GM12873 (cell line): ENCODE measurements around the gene ARMC9.

ENCODE experiments used
- CTCF ChIP-seq: IDR thresholded peaks from 2 replicates; pipeline ENCODE4 v1.5.1; 2012; ENCODE audit warnings: low read depth, mild to moderate bottlenecking, moderate library complexity, low read length, control low read depth; ENCODE audit not compliant: insufficient read depth; ENCODE audit errors: missing control alignments

Gene ARMC9

DNA sequence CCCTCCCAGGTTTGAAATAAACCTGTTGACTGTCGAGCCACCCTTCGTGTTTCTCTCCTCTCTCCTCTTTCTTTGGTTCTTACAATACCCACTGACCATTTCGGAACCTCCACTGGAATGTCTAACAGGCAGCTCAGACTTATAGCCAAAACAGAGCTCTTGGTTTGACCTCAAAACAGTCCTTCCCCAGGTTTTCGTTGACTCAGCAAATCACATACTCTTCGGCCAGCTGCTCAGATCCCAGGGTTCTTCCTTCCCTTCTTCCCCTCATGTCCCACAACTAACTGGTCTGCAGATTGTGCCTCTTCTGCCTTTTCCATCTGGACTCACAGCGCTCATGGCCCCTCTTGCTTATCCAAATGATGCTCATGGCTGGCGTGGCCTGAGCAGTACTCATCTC lies 4.7 kb downstream of the ARMC9 start:
- no peak for TF ChIP-seq CTCF

DNA sequence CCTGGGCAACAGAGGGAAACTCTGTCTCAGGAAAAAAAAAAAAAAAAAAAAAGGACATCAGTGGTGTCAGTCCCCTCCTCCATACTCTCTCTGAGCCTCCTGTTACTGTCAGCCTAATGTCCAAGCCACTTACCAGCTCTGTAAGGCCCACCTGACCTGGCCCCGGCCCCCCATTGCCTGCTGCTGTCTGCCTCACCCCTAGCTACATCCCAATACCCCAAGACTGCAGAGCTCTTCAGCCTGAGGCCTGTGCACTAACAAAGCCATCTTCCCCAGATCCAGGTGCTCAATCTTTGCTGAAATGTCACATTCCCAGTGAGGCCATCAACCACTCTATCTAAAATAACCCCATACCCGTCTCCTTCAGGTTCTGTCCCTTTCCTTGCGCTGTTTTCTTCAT lies 5.7 kb downstream of the ARMC9 start:
- no peak for TF ChIP-seq CTCF

DNA sequence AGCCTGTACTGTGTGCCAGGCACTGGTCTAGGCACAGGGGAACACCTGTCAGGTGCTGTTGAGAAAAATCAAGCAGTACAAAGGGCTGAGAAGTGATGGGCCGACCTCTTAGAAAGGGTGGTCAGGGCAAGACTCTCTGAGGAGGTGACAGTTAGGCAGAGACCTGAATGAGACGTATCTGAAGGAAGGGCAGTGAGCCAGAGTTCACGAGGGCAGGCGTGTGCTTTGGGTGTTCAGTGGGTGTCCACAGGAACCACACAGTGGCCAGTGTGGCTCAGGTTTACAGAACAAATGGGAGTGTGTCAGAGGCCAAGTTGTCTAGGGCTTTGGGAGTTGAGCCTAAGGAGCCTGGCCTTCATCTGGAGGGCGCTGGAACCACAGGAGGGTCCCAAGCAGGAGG lies 6.2 kb downstream of the ARMC9 start:
- no peak for TF ChIP-seq CTCF

GRCh38 chr2:231207734-231208133 lies 9.3 kb downstream of the ARMC9 start:
- no peak for TF ChIP-seq CTCF

- no peak for TF ChIP-seq CTCF
Measured at GRCh38 chr2:231210782-231211181, 12.4 kb downstream of the ARMC9 start.

GRCh38 chr2:231211486-231211885 lies 13.1 kb downstream of the ARMC9 start:
- no peak for TF ChIP-seq CTCF

DNA sequence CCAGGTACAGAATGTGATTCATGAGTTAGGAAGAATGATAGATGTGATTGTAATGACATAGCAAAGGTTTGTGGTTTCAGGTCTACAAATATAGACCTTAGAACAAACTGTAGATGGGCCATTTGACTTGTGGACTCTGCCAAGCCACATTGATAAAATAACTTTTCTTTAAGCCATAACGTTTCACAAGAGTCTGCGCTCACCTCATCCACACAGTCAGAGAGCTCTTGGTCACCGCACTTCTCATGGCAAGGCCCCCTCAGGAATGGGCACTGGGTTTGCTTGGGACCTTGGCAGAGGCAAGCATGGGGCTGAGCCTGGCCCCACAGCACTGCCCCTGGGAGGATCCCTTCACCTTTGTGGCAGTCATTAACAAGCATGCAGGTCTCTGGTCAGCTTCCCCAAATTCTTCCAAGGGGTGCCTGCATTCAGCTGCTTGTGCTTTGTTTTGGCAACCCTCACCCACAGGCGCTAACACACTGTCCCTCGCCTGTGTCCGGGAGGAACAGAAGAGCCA lies 14.0 kb downstream of the ARMC9 start:
- no peak for TF ChIP-seq CTCF
